HG02943 (cell line): Measurements from ENCODE around the gene FUCA2.

Source experiments
- ATAC-seq: cut with Tn5 transposase; IDR thresholded peaks from one replicate; pipeline ENCODE4 v1.9.1; 2021; ENCODE audit warnings: mild to moderate bottlenecking, low read depth, moderate library complexity; ENCODE audit not compliant: unreplicated experiment

The FUCA2 gene

GRCh38 chr6:143510991-143511891 is at the start of gene FUCA2:
Gene FUCA2 (minus strand): TSS chr6:143511720. CDS start chr6:143511634, 86 bp downstream.
- ATAC-seq = peak; percentile 60

DNA sequence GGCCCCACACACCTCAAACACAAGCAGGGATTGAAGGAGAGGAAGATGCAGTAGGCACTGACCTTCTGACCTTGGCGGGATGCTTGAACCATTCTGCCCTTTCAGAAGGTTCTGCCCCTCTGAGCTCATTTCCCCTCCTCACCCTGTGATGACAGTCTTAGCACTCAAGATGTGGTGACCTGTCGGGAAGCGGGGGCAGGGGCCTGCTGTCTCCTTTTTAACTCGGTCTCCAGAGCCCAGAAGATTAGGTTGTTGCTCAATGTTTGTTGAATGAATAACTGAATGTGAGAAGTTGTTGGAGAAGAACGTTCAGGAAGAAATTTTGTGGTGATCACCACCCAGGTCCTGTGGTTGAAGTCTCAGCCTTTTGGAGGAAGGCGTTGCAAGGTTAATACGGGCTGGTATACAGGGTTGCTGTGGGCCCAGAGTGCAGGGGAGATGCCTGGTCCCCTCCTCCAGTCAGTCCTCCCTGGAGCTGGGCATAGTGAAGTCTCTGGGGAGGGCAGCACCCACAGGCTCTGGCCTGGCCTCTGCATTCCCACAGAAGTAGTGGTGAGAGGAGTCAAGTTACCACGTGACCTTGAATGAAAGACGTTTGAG is 49.7 kb upstream of the FUCA2 start:
- ATAC-seq = no peak

- no peak for ATAC-seq
Measured at GRCh38 chr6:143559051-143559660, 47.6 kb upstream of the FUCA2 start.

DNA sequence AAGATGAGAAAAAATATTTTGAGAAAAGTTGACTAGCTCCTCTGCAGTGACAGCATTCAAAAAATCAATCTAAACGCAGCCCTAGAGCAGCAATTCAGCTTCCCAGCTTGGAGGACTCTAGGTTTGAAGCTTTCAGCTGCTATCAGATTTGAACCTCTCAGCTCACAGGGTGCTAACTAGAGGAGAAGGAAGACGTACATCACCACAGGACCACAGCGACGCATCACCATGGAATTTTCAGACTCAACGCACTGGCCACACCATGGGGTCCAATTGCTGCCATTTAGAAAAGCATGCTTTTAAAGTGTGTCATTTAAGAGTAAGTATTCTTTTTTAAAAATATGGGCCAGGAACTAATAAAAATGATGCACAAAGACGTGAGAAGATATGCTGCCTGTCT is 45.0 kb upstream of the FUCA2 start:
- no peak for ATAC-seq

GRCh38 chr6:143555582-143555981 is 44.1 kb upstream of the FUCA2 start:
- ATAC-seq = no peak

DNA sequence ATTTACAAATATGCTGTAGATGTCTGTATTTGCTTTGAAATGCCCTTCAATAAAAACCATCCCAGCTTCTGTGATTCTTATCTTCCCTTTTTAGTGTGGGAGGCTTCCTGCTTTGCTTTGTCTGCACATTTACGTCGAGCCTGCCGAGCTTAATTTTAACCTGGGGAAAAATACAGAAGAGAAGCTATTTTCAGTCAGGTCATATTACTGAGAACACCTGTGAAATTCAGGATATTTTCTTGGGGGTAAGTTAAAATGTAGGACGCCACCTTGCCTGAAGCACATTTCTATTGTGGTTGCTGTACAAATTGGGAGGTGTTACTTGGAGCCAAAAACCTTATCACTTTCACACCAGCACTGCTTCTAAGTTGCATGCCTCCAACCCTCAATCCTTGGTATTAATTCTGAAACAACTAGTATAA is 43.6 kb upstream of the FUCA2 start:
- no peak for ATAC-seq

DNA sequence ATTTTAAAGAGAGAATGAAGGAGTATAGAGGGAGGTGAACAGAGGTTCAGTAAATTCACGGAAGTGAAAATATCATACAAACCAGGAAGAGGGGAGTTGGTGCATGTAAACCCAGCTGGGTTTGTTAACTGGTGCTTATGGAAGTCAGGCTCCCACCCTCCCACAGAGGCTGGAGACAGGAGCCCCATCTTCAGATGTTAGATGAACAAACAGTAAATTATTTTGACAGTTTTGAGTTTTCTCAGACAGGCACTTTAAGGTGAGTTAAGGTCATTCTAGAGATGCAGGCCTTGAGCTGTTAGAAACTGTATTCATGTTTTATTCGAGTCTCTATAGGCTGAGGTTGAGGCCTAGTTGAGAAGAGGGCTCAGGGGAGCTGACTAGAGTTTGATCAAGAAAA is 41.8 kb upstream of the FUCA2 start:
- ATAC-seq = no peak

GRCh38 chr6:143549949-143550268 is 38.4 kb upstream of the FUCA2 start:
- ATAC-seq = peak; percentile 32

DNA sequence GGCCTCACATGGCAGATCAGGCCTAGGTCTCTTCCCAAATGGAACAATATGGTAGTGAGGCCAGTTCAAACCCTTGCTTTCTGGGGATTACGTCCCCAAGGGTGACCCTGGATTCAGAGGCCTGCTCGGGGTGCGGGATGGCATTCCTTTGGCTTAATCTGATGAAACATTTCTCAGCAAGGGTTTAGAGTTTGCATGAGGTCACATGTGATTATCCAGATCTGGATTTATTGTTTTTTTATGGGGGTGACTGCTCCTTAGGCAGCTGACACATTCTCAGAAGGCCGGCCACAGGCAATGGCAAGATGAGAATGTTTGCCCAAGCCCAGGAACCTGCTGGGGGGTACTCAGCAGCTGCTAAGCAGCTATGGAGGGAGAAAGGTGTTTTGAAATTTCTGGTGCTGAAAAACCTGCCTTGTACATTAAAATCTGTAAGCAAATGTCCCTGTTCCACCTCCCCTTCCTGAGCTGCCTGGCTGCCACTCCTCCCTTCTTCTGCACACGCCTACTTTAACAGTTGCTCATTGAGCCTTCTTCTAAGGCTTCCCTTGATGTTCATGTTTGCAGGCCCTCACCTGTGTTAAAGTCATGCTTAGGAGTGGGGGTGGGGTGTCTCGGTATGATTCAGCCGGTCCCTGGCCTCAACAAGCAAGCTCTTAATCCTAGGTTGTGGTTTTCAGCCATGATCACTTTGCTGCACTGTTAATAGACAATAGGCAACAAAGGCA is 37.9 kb upstream of the FUCA2 start:
- peak; percentile 73 for ATAC-seq

DNA sequence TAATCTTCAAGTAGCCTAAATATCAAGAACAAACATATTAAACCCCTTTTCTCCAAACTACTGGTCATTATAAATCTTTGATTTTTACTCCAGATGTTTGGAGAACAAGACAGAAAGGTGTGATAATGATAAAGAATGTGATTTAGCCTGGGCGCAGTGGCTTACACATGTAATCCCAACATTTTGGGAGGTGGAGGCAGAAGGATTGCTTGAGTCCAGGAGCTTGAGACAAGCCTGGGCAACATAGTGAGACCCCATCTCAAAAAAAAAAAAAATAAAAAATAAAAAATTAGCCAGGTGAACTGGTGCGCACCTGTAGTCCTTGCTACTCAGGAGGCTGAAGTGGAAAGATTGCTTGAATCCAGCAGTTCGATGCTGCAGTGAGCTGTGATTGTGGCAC is 35.1 kb upstream of the FUCA2 start:
- no peak for ATAC-seq

DNA sequence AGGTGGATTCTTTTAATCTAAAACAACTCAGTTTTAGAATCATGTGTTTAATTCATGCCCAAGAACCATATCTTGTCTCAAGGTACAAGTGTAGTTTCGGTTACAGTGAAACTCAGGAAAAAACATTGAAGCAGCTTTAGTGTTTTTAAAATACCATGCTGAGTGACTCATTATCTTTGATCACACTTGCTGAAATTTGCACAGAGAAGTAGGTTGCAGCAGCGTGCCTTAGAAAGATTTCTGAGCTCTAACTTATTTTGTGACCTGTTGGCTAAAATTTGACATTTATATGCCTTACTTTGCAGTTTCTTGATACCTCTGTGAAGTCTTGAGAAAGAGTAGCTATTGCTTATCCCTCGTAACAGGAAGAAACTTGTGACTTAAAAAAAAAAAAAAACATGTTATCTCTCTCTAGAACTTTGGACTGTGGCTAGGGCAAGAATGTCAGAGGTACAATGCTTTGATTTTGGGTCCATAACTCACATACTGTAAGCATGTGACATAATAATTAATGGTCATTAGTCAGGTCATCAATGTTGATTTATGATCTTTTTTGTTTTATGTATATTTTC is 34.5 kb upstream of the FUCA2 start:
- ATAC-seq = no peak

GRCh38 chr6:143545165-143545564 is 33.6 kb upstream of the FUCA2 start:
- ATAC-seq = no peak

GRCh38 chr6:143544011-143544696 is 32.6 kb upstream of the FUCA2 start:
- no peak for ATAC-seq

GRCh38 chr6:143543435-143543834 is 31.9 kb upstream of the FUCA2 start:
- ATAC-seq = no peak

GRCh38 chr6:143542888-143543287 is 31.4 kb upstream of the FUCA2 start:
- ATAC-seq = no peak

GRCh38 chr6:143540192-143540591 is 28.7 kb upstream of the FUCA2 start:
- ATAC-seq = no peak

- no peak for ATAC-seq
Measured at GRCh38 chr6:143539734-143540133, 28.2 kb upstream of the FUCA2 start.

- no peak for ATAC-seq
Measured at GRCh38 chr6:143539106-143539505, 27.6 kb upstream of the FUCA2 start.

DNA sequence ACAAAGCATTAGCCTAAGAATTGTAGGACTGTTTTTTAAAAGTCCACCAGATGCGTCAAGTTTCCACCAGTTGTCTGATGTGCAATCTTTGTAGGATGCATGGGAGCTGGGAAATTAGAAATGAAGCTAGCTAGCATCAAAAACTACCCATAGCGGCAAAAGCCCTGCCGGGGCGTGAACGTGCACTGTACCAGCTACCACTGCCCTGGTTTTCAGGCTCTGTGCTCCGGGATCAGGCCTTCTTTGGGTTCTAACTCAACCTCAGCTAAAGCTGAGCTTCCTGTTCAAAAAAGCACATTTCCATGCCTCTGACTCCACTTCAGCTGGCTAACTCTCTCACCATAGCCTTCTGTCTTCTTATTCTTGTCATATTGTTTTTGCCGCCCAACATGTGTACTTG is 26.9 kb upstream of the FUCA2 start:
- no peak for ATAC-seq
